Activated CD4-positive, CD25-positive, alpha-beta regulatory T cell treated with anti-CD3 and anti-CD28 coated beads, Interleukin-2, amount 50 U/mL, for 72 hours (primary cell): ENCODE results near the gene MEGF11.
"Not testable (repeated sequence)": the region's sequence is repeated elsewhere in the genome, so short reads cannot be mapped to it uniquely, and the experiment has no call there.

Experiments used
- DNase-seq: peaks from one replicate; pipeline ENCODE4 v3.0.0; 2021

The MEGF11 gene

GRCh38 chr15:66275352-66275751 lies 21.8 kb upstream of the MEGF11 start:
- DNase-seq, result no peak

GRCh38 chr15:66270932-66271331 lies 17.4 kb upstream of the MEGF11 start:
- no peak for DNase-seq

GRCh38 chr15:66269326-66270090 lies 16.0 kb upstream of the MEGF11 start:
- no peak for DNase-seq

- DNase-seq, result no peak
Measured at GRCh38 chr15:66264859-66265513, 11.4 kb upstream of the MEGF11 start.

- DNase-seq, result not testable (repeated sequence)
Measured at GRCh38 chr15:66262837-66263236, 9.3 kb upstream of the MEGF11 start.

GRCh38 chr15:66261056-66261455 lies 7.5 kb upstream of the MEGF11 start:
- DNase-seq, result no peak

GRCh38 chr15:66256692-66257091 lies 3.1 kb upstream of the MEGF11 start:
- DNase-seq, result no peak

GRCh38 chr15:66254951-66255676 lies 1.6 kb upstream of the MEGF11 start:
- no peak for DNase-seq

- DNase-seq, result no peak
Measured at GRCh38 chr15:66254089-66254950, 770 bp upstream of the MEGF11 start.

GRCh38 chr15:66252685-66253417 lies 699 bp downstream of the MEGF11 start:
- peak; percentile 34 for DNase-seq

GRCh38 chr15:66251790-66252684 lies 1.5 kb downstream of the MEGF11 start:
- DNase-seq, result peak; percentile 47

- no peak for DNase-seq
Measured at GRCh38 chr15:66251065-66251789, 2.3 kb downstream of the MEGF11 start.

GRCh38 chr15:66249605-66250174 lies 3.9 kb downstream of the MEGF11 start:
- DNase-seq, result no peak

- DNase-seq, result no peak
Measured at GRCh38 chr15:66246937-66247336, 6.6 kb downstream of the MEGF11 start.

GRCh38 chr15:66245832-66246231 lies 7.7 kb downstream of the MEGF11 start:
- DNase-seq, result not testable (repeated sequence)

- DNase-seq, result no peak
Measured at GRCh38 chr15:66241908-66242285, 11.7 kb downstream of the MEGF11 start.

GRCh38 chr15:66241087-66241907 lies 12.3 kb downstream of the MEGF11 start:
- DNase-seq, result no peak

- no peak for DNase-seq
Measured at GRCh38 chr15:66240240-66240794, 13.2 kb downstream of the MEGF11 start.

- no peak for DNase-seq
Measured at GRCh38 chr15:66239514-66239913, 14.0 kb downstream of the MEGF11 start.
